HCT116 (cell line): ENCODE results near the gene RECQL5.

Experiments
- CEBPB ChIP-seq: IDR thresholded peaks from 2 replicates; pipeline ENCODE4 v1.6.1; 2012; ENCODE audit warnings: low read depth
- ELF1 ChIP-seq: IDR thresholded peaks from 2 replicates; pipeline ENCODE4 v1.6.1; 2012; ENCODE audit warnings: low read depth, borderline replicate concordance
- EZH2 ChIP-seq: fragments of 200-600 bp; sonication (generic); IDR thresholded peaks from 2 replicates; pipeline ENCODE4 v1.6.1; 2017; ENCODE audit warnings: antibody characterized with exemption, mixed run types
- EZH2phosphoT487 ChIP-seq: fragments of 200-600 bp; IDR thresholded peaks from 2 replicates; pipeline ENCODE4 v1.6.1; 2018; ENCODE audit warnings: antibody characterized with exemption, borderline replicate concordance
- POLR2A ChIP-seq: IDR thresholded peaks from 2 replicates; pipeline ENCODE4 v1.7.0; 2011; ENCODE audit warnings: borderline replicate concordance; ENCODE audit not compliant: insufficient read depth, insufficient read length; ENCODE audit errors: extremely low read depth
- POLR2AphosphoS5 ChIP-seq: IDR thresholded peaks from 2 replicates; pipeline ENCODE4 v1.6.1; 2011; ENCODE audit warnings: mild to moderate bottlenecking, low read depth, low read length, moderate library complexity
- RAD21 ChIP-seq: IDR thresholded peaks from 2 replicates; pipeline ENCODE4 v1.6.1; 2012; ENCODE audit warnings: low read depth, mild to moderate bottlenecking
- TCF7L2 ChIP-seq: IDR thresholded peaks from 2 replicates; pipeline ENCODE4 v1.7.0; 2011; ENCODE audit warnings: borderline replicate concordance, inconsistent platforms; ENCODE audit not compliant: insufficient read depth, insufficient read length; ENCODE audit errors: extremely low read depth
- TF ChIP-seq, protein P1 (sequence below), 3 experiments: fragments of 200-600 bp in 1 of 3; sonication (generic) in 1 of 3; IDR thresholded peaks in 2 of 3; conservative IDR thresholded peaks in 1 of 3; 2 replicates each; pipeline ENCODE4 v1.5.1; 2012 to 2017; ENCODE audit warnings: low read depth in 2 of 3, low read length in 2 of 3, antibody characterized with exemption in 1 of 3, borderline replicate concordance in 1 of 3, control low read depth in 1 of 3, mild to moderate bottlenecking in 1 of 3, mixed read lengths in 1 of 3, mixed run types in 1 of 3, moderate library complexity in 1 of 3; ENCODE audit not compliant: insufficient read depth in 1 of 3

- no peak for TF ChIP-seq RAD21
- TF ChIP-seq POLR2A: no peak
- TF ChIP-seq, protein P1, sequence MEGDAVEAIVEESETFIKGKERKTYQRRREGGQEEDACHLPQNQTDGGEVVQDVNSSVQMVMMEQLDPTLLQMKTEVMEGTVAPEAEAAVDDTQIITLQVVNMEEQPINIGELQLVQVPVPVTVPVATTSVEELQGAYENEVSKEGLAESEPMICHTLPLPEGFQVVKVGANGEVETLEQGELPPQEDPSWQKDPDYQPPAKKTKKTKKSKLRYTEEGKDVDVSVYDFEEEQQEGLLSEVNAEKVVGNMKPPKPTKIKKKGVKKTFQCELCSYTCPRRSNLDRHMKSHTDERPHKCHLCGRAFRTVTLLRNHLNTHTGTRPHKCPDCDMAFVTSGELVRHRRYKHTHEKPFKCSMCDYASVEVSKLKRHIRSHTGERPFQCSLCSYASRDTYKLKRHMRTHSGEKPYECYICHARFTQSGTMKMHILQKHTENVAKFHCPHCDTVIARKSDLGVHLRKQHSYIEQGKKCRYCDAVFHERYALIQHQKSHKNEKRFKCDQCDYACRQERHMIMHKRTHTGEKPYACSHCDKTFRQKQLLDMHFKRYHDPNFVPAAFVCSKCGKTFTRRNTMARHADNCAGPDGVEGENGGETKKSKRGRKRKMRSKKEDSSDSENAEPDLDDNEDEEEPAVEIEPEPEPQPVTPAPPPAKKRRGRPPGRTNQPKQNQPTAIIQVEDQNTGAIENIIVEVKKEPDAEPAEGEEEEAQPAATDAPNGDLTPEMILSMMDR (IDR thresholded peaks at IDR 0.05 in 2 of 3, conservative IDR thresholded peaks at IDR 0.05 in 1 of 3; ENCODE audit: borderline replicate concordance in 1 of 3, insufficient read depth in 1 of 3, low read depth in 2 of 3, low read length in 2 of 3): no peak
- no peak for TF ChIP-seq TCF7L2
- TF ChIP-seq CEBPB: no peak
- no peak for TF ChIP-seq POLR2AphosphoS5
- no peak for TF ChIP-seq EZH2
- TF ChIP-seq ELF1: no peak
- no peak for TF ChIP-seq EZH2phosphoT487
Observed at GRCh38 chr17:75630071-75630917, 36.7 kb downstream of the RECQL5 start.
